DND-41 (cell line): ENCODE measurements around the gene SPDYE3.
"Not testable (repeated sequence)": the region's sequence is repeated elsewhere in the genome, so short reads cannot be mapped to it uniquely, and the experiment has no call there.

Source experiments
- CTCF ChIP-seq: IDR thresholded peaks from 2 replicates; pipeline ENCODE4 v1.5.1; 2012; ENCODE audit warnings: borderline replicate concordance, low read length, moderate library complexity, mild to moderate bottlenecking; ENCODE audit not compliant: poor library complexity, severe bottlenecking; ENCODE audit errors: extremely low read depth
- EZH2 ChIP-seq: IDR thresholded peaks from 3 replicates; pipeline ENCODE4 v1.6.1; 2012; ENCODE audit warnings: borderline replicate concordance, low read depth, mild to moderate bottlenecking, moderate library complexity, low read length, inconsistent platforms; ENCODE audit not compliant: severe bottlenecking

GRCh38 chr7:100298632-100298895 lies 8.9 kb upstream of the SPDYE3 start:
- not testable (repeated sequence) for TF ChIP-seq CTCF, EZH2
